Panc1 (cell line): Measurements from ENCODE around the gene GORASP2.

Experiments used
- CTCF ChIP-seq: fragments of 450-650 bp; IDR thresholded peaks from 2 replicates; pipeline ENCODE4 v1.5.1; 2017; ENCODE audit warnings: mild to moderate bottlenecking
- POLR2AphosphoS5 ChIP-seq: IDR thresholded peaks from 2 replicates; pipeline ENCODE4 v1.6.1; 2012; ENCODE audit warnings: mild to moderate bottlenecking, low read depth, low read length, moderate library complexity
- REST ChIP-seq, 2 experiments: IDR thresholded peaks; 2 replicates each; pipeline ENCODE4 v1.6.1; 2011 to 2012; ENCODE audit warnings: low read depth in 2 of 2, control low read depth in 1 of 2, low read length in 1 of 2, mild to moderate bottlenecking in 1 of 2, moderate library complexity in 1 of 2; ENCODE audit not compliant: insufficient read depth in 1 of 2
- SIN3A ChIP-seq: IDR thresholded peaks from 2 replicates; pipeline ENCODE4 v1.6.1; 2012; ENCODE audit warnings: low read depth, mild to moderate bottlenecking, low read length, moderate library complexity, borderline replicate concordance; ENCODE audit not compliant: insufficient read depth
- TCF7L2 ChIP-seq: IDR thresholded peaks from 2 replicates; pipeline ENCODE4 v1.6.1; 2011; ENCODE audit warnings: mild to moderate bottlenecking, low read depth, low read length, inconsistent platforms

GRCh38 chr2:170917219-170917913 lies 11.7 kb upstream of the GORASP2 start:
- TF ChIP-seq CTCF (no peak), POLR2AphosphoS5 (no peak), REST (IDR thresholded peaks at IDR 0.05; ENCODE audit: insufficient read depth in 1 of 2, low read depth in 2 of 2, low read length in 1 of 2) (no peak), SIN3A (no peak), TCF7L2 (no peak)
